H9 (cell line): ENCODE data around the gene ELANE. TPM values are rescaled to one million over a fixed set of nuclear protein-coding genes. Genes with fewer than 3 reads are reported as not detected.
A peak's percentile ranks its signal among the peaks of the same experiment; 100 is the strongest.

Experiments
- DNase-seq: peaks from one replicate; pipeline ENCODE4 v3.0.0-alpha.2; 2017
- H2AFZ ChIP-seq: one replicate; pipeline ENCODE4 v1.6.1; 2013; ENCODE audit warnings: mild to moderate bottlenecking, low read length, control low read depth, moderate library complexity
- H2AK5ac ChIP-seq: 2 replicates; pipeline ENCODE4 v1.6.1; 2013; ENCODE audit warnings: low read length, control low read depth, mixed read lengths; ENCODE audit not compliant: insufficient read length
- H2BK120ac ChIP-seq: one replicate; pipeline ENCODE4 v1.6.1; 2013; ENCODE audit warnings: low read depth, mild to moderate bottlenecking, low read length, control low read depth, inconsistent platforms; ENCODE audit not compliant: poor library complexity, severe bottlenecking
- H2BK12ac ChIP-seq: 2 replicates; pipeline ENCODE4 v1.6.1; 2013; ENCODE audit warnings: low read length, control low read depth, mixed read lengths, low read depth; ENCODE audit not compliant: insufficient read length
- H2BK15ac ChIP-seq: 2 replicates; pipeline ENCODE4 v1.6.1; 2013; ENCODE audit warnings: low read depth, low read length, control low read depth
- H2BK20ac ChIP-seq: one replicate; pipeline ENCODE4 v1.6.1; 2013; ENCODE audit warnings: low read depth, mild to moderate bottlenecking, low read length, control low read depth, inconsistent platforms; ENCODE audit not compliant: poor library complexity, severe bottlenecking
- H2BK5ac ChIP-seq: 2 replicates; pipeline ENCODE4 v1.6.1; 2013; ENCODE audit warnings: low read length, control low read depth, mixed read lengths; ENCODE audit not compliant: insufficient read length
- H3K14ac ChIP-seq: 2 replicates; pipeline ENCODE4 v1.6.1; 2013; ENCODE audit warnings: low read length, control low read depth; ENCODE audit not compliant: insufficient read depth
- H3K18ac ChIP-seq: 2 replicates; pipeline ENCODE4 v1.6.1; 2013; ENCODE audit warnings: low read depth, mild to moderate bottlenecking, mixed read lengths, low read length, control low read depth; ENCODE audit not compliant: insufficient read length
- H3K23ac ChIP-seq: 2 replicates; pipeline ENCODE4 v1.6.1; 2013; ENCODE audit warnings: low read length, control low read depth, mixed read lengths, low read depth; ENCODE audit not compliant: insufficient read length
- H3K23me2 ChIP-seq: 2 replicates; pipeline ENCODE4 v1.6.1; 2013; ENCODE audit warnings: low read depth, mild to moderate bottlenecking, mixed read lengths, low read length, control low read depth; ENCODE audit not compliant: insufficient read length, poor library complexity, severe bottlenecking
- H3K27ac ChIP-seq: 2 replicates; pipeline ENCODE4 v1.5.1; 2013; ENCODE audit warnings: low read length, control low read depth, mixed read lengths, low read depth; ENCODE audit not compliant: insufficient read length
- H3K27me3 ChIP-seq: 2 replicates; pipeline ENCODE4 v1.6.1; 2013; ENCODE audit warnings: low read length, control low read depth, inconsistent platforms; ENCODE audit not compliant: insufficient read depth
- H3K4ac ChIP-seq: 2 replicates; pipeline ENCODE4 v1.6.1; 2013; ENCODE audit warnings: low read depth, mild to moderate bottlenecking, control low read depth, inconsistent platforms, low read length, moderate library complexity
- H3K4me1 ChIP-seq: 2 replicates; pipeline ENCODE4 v1.6.1; 2013; ENCODE audit warnings: low read length, control low read depth, inconsistent platforms; ENCODE audit not compliant: insufficient read depth
- H3K4me2 ChIP-seq: 2 replicates; pipeline ENCODE4 v1.6.1; 2013; ENCODE audit warnings: low read length, control low read depth, mixed read lengths; ENCODE audit not compliant: insufficient read length, insufficient read depth
- H3K56ac ChIP-seq: 2 replicates; pipeline ENCODE4 v1.6.1; 2013; ENCODE audit warnings: low read depth, mild to moderate bottlenecking, mixed read lengths, low read length, control low read depth; ENCODE audit not compliant: insufficient read length
- H3K79me1 ChIP-seq: 2 replicates; pipeline ENCODE4 v1.6.1; 2013; ENCODE audit warnings: low read depth, mild to moderate bottlenecking, moderate library complexity, low read length, control low read depth, inconsistent platforms; ENCODE audit not compliant: insufficient read depth, poor library complexity, severe bottlenecking
- H3K79me2 ChIP-seq: 2 replicates; pipeline ENCODE4 v1.6.1; 2013; ENCODE audit warnings: low read length, control low read depth, inconsistent platforms; ENCODE audit not compliant: insufficient read depth
- H3K9ac ChIP-seq: 2 replicates; pipeline ENCODE4 v1.6.1; 2013; ENCODE audit warnings: low read length, control low read depth, mixed read lengths; ENCODE audit not compliant: insufficient read length; ENCODE audit errors: extremely low read depth
- H3K9me3 ChIP-seq: one replicate; pipeline ENCODE4 v1.6.1; 2013; ENCODE audit warnings: low read depth, low read length, inconsistent platforms; ENCODE audit not compliant: control insufficient read depth
- H3T11ph ChIP-seq: one replicate; pipeline ENCODE4 v1.6.1; 2013; ENCODE audit warnings: mild to moderate bottlenecking, low read length, control low read depth, inconsistent platforms
- H4K20me1 ChIP-seq: one replicate; pipeline ENCODE4 v1.6.1; 2013; ENCODE audit not compliant: control insufficient read depth, insufficient read length, insufficient read depth
- H4K5ac ChIP-seq: 2 replicates; pipeline ENCODE4 v1.6.1; 2013; ENCODE audit warnings: low read depth, mild to moderate bottlenecking, mixed read lengths, low read length, control low read depth; ENCODE audit not compliant: insufficient read length
- H4K8ac ChIP-seq: replicated peaks from 2 replicates; pipeline ENCODE4 v1.6.1; 2013; ENCODE audit warnings: low read length, control low read depth, mixed read lengths, low read depth; ENCODE audit not compliant: insufficient read length
- H4K91ac ChIP-seq: 2 replicates; pipeline ENCODE4 v1.6.1; 2013; ENCODE audit warnings: low read depth, mild to moderate bottlenecking, moderate library complexity, mixed read lengths, low read length, control low read depth; ENCODE audit not compliant: insufficient read length
- H3K27ac Mint-ChIP-seq, 3 experiments: 2 replicates in 2 of 3; 3 replicates in 1 of 3; pipeline ENCODE4 v1.8.0; 2020 to 2021; ENCODE audit warnings: mixed read lengths in 3 of 3, mild to moderate bottlenecking in 1 of 3, moderate library complexity in 1 of 3
- H3K27me3 Mint-ChIP-seq: 2 replicates; pipeline ENCODE4 v1.8.0; 2021; ENCODE audit warnings: low read depth, mild to moderate bottlenecking, moderate library complexity, mixed read lengths
- H3K36me3 Mint-ChIP-seq, 3 experiments: 2 replicates in 2 of 3; 3 replicates in 1 of 3; pipeline ENCODE4 v1.8.0; 2020 to 2021; ENCODE audit warnings: low read depth in 3 of 3, mixed read lengths in 3 of 3; ENCODE audit not compliant: insufficient read depth in 1 of 3
- H3K4me1 Mint-ChIP-seq, 2 experiments: 2 replicates each; pipeline ENCODE4 v1.8.0; 2020; ENCODE audit warnings: mixed read lengths in 2 of 2
- H3K4me3 Mint-ChIP-seq, 2 experiments: 2 replicates in 1 of 2; 3 replicates in 1 of 2; pipeline ENCODE4 v1.8.0; 2020 to 2021; ENCODE audit warnings: mild to moderate bottlenecking in 2 of 2, mixed read lengths in 2 of 2, moderate library complexity in 1 of 2
- H3K9me3 Mint-ChIP-seq, 2 experiments: 2 replicates in 1 of 2; 3 replicates in 1 of 2; pipeline ENCODE4 v1.8.0; 2020; ENCODE audit warnings: mild to moderate bottlenecking in 2 of 2, mixed read lengths in 2 of 2, moderate library complexity in 1 of 2
- CTCF ChIP-seq: fragments of 200-600 bp; sonication (generic); conservative IDR thresholded peaks from 3 replicates; pipeline ENCODE4 v1.8.0; 2021; ENCODE audit warnings: antibody characterized with exemption, mild to moderate bottlenecking
- WGBS: extraction: QIAGEN DNeasy Blood & Tissue Kit; methylation state at CpG from one replicate; pipeline ENCODE4 v1.1.7; 2013; ENCODE audit warnings: missing lambda C conversion rate, low lambda C conversion rate, mixed read lengths; ENCODE audit not compliant: insufficient read length; ENCODE audit errors: extremely low coverage; 5-methylcytosine and 5-hydroxymethylcytosine counted together
- total RNA-seq: library from RNA; stranded (reverse); gene quantifications from 2 replicates; pipeline ENCODE4 v1.2.1, GENCODE V29; 2021

The ELANE gene
- total RNA-seq, 1 experiment from 2014 or later, result not detected

- Histone ChIP-seq H3T11ph (no peak overlapping the region), H3K9ac (no peak overlapping the region), H3K79me1 (no peaks in the 10 kb centered on the region), H2BK15ac (no peak overlapping the region), H3K23me2 (peaks cover 2% of the 10 kb centered on the region), H3K4me1 (no peaks in the 10 kb centered on the region), H2AK5ac (no peak overlapping the region), H3K56ac (no peak overlapping the region), H3K9me3 (no peaks in the 10 kb centered on the region), H3K23ac (no peak overlapping the region), H2BK5ac (no peak overlapping the region), H3K79me2 (no peaks in the 10 kb centered on the region), H2BK120ac (no peak overlapping the region), H3K18ac (no peak overlapping the region), H2AFZ (no peak overlapping the region), H4K5ac (no peak overlapping the region), H3K4ac (no peak overlapping the region), H3K27ac (no peak overlapping the region), H3K27me3 (peaks cover 3% of the 10 kb centered on the region; the same call in 1 of the 2 replicates), H4K8ac (no peak overlapping the region), H3K14ac (no peak overlapping the region; the same call in 1 of the 2 replicates), H3K4me2 (peak overlapping the region; percentile 9), H2BK20ac (no peak overlapping the region), H4K20me1 (no peaks in the 10 kb centered on the region), H4K91ac (no peak overlapping the region), H2BK12ac (no peak overlapping the region)
- peak overlapping the region; percentile 25 to 77 for H3K4me3 Mint-ChIP-seq
- no peak overlapping the region for H3K27ac Mint-ChIP-seq
- no peak for TF ChIP-seq CTCF
- peaks cover 0 to 4% of the 10 kb centered on the region in 2 experiments; a peak in 2 of 5 replicates for H3K9me3 Mint-ChIP-seq
- WGBS, result no CpG with 5 or more reads among the region's 70 CpGs
- peaks cover 2 to 11% of the 10 kb centered on the region in 2 experiments; a peak in 2 of 4 replicates for H3K4me1 Mint-ChIP-seq
- no peak for DNase-seq
- peaks cover 59% of the 10 kb centered on the region for H3K27me3 Mint-ChIP-seq
- H3K36me3 Mint-ChIP-seq, result no peaks in the 10 kb centered on the region; a peak in 1 of 7 replicates
Observed at GRCh38 chr19:843836-844545, 8.1 kb upstream of the ELANE start.
